Skeletal muscle tissue (tissue), 4 donors: ENCODE results near the gene RPP14. TPM values are rescaled to one million over a fixed set of nuclear protein-coding genes. Genes with fewer than 3 reads are reported as not detected.
"Not testable (repeated sequence)": the region's sequence is repeated elsewhere in the genome, so short reads cannot be mapped to it uniquely, and the experiment has no call there.

Source experiments
- H3K27ac ChIP-seq: one replicate; pipeline ENCODE4 v1.7.0; 2013; ENCODE audit warnings: mild to moderate bottlenecking, low read depth, low read length, inconsistent platforms
- H3K27me3 ChIP-seq, 3 donors: one replicate each; pipeline ENCODE4 v1.7.0; 2013; ENCODE audit warnings: low read length in 3 of 3; ENCODE audit not compliant: control insufficient read depth in 3 of 3, insufficient read depth in 3 of 3
- H3K36me3 ChIP-seq, 3 donors: one replicate each; pipeline ENCODE4 v1.7.0; 2013; ENCODE audit warnings: low read length in 3 of 3; ENCODE audit not compliant: control insufficient read depth in 3 of 3, insufficient read depth in 3 of 3
- H3K4me1 ChIP-seq, 3 donors: one replicate each; pipeline ENCODE4 v1.7.0; 2013; ENCODE audit warnings: low read length in 3 of 3, mild to moderate bottlenecking in 3 of 3; ENCODE audit not compliant: control insufficient read depth in 3 of 3, insufficient read depth in 3 of 3
- H3K4me3 ChIP-seq, 3 donors: one replicate each; pipeline ENCODE4 v1.7.0; 2013; ENCODE audit warnings: low read length in 3 of 3
- H3K9ac ChIP-seq, 3 donors: one replicate each; pipeline ENCODE4 v1.7.0; 2013; ENCODE audit warnings: low read length in 3 of 3, mild to moderate bottlenecking in 3 of 3, moderate library complexity in 2 of 3, low read depth in 1 of 3
- H3K9me3 ChIP-seq, 3 donors: one replicate each; pipeline ENCODE4 v1.7.0; 2013; ENCODE audit warnings: low read length in 3 of 3; ENCODE audit not compliant: control insufficient read depth in 3 of 3
- total RNA-seq: library from RNA; depleted of rRNA; stranded (reverse); fragments of >200 nt; gene quantifications from one replicate; pipeline ENCODE4 v1.2.3, GENCODE V29; 2014
- donor health status: Osteomylitis.

RPP14 gene
- total RNA-seq, 1 donor from 2014 or later = 20.4 TPM

GRCh38 chr3:58288964-58289613, 17.0 kb upstream of the RPP14 start:
- H3K9me3 ChIP-seq, H3K27ac ChIP-seq, H3K9ac ChIP-seq, H3K4me3 ChIP-seq, H3K27me3 ChIP-seq: not testable (repeated sequence)
- peaks cover 0 to 11% (median 10%) of the 10 kb centered on the region in 3 donors for H3K36me3 ChIP-seq
- peaks cover 3 to 22% (median 15%) of the 10 kb centered on the region in 3 donors for H3K4me1 ChIP-seq

DNA sequence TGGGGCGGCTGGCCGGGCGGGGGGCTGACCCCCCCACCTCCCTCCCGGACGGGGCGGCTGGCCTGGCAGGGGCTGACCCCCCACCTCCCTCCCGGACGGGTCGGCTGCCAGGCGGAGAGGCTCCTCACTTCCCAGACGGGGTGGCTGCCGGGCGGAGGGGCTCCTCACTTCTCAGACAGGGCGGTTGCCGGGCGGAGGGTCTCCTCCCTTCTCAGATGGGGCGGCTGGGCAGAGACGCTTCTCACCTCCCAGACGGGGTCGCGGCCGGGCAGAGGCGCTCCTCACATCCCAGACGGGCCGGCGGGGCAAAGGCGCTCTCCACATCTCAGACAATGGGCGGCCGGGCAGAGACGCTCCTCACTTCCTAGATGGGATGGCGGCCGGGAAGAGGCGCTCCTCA, 15.6 kb upstream of the RPP14 start:
- not testable (repeated sequence) for H3K27me3 ChIP-seq, H3K4me3 ChIP-seq, H3K9ac ChIP-seq, H3K27ac ChIP-seq, H3K9me3 ChIP-seq
- H3K4me1 ChIP-seq = peaks cover 3 to 18% (median 15%) of the 10 kb centered on the region in 3 donors
- H3K36me3 ChIP-seq = peaks cover 0 to 11% (median 5%) of the 10 kb centered on the region in 3 donors

DNA sequence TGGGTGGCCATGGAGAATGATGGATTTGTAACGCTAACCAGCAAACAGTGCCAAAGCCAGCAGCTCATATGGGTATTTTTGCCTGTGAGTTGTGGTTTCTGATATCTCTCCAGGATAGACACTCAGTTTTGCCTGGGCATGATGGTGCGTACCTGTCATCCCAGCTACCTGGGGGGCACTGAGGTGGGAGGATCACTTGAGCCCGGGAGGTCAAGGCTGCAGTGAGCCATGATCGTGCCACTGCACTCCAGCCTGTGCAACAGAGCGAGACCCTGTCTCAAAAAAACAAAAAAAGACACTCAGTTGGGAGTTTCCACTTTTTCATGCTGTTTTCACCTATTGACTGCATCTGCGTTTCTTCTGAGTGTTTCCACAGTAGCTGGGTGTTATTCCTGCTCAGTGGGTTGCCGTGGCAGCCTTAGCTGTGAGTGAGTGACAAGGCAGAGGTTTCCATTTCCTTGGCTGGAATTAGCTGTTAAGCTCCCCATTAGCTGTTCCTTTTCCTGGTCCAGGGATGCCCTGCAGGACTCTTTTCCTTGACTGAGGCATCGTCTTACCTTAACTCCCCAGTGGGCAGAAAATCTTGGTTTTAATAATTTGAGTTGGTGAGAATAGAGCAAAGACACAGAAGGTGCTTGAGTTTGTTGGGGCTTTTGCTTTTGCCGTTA, 14.2 kb upstream of the RPP14 start:
- Histone ChIP-seq H3K36me3 (peaks cover 0 to 8% (median 5%) of the 10 kb centered on the region in 3 donors), H3K4me3 (no peak overlapping the region), H3K9me3 (no peaks in the 10 kb centered on the region), H3K9ac (no peak overlapping the region), H3K4me1 (peaks cover 3 to 23% (median 15%) of the 10 kb centered on the region in 3 donors), H3K27me3 (no peaks in the 10 kb centered on the region), H3K27ac (no peak overlapping the region)

- peaks cover 0 to 2% (median 2%) of the 10 kb centered on the region in 3 donors for H3K36me3 ChIP-seq
- H3K4me1 ChIP-seq = peaks cover 5 to 19% (median 9%) of the 10 kb centered on the region in 3 donors
- no peaks in the 10 kb centered on the region for H3K27me3 ChIP-seq
- no peak overlapping the region for H3K9ac ChIP-seq
- H3K4me3 ChIP-seq = no peak overlapping the region
- H3K9me3 ChIP-seq = no peaks in the 10 kb centered on the region
- no peak overlapping the region for H3K27ac ChIP-seq
Observed at GRCh38 chr3:58292866-58293265, 13.2 kb upstream of the RPP14 start.

DNA sequence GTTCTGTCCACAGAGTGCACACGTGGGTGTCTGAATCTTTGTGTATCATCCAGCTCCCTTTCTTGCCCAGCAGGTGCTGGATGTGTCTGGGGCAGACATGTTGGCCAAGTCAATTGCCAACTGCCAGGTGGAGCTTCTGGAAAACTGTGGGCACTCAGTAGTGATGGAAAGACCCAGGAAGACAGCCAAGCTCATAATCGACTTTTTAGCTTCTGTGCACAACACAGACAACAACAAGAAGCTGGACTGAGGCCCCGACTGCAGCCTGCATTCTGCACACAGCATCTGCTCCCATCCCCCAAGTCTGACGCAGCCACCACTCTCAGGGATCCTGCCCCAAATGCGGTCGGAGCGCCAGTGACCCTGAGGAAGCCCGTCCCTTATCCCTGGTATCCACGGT, 12.5 kb upstream of the RPP14 start:
- Histone ChIP-seq H3K9ac (no peak overlapping the region), H3K9me3 (no peaks in the 10 kb centered on the region), H3K36me3 (no peaks in the 10 kb centered on the region), H3K4me1 (peaks cover 8 to 25% (median 8%) of the 10 kb centered on the region in 3 donors), H3K4me3 (no peak overlapping the region), H3K27ac (no peak overlapping the region), H3K27me3 (no peaks in the 10 kb centered on the region)

- Histone ChIP-seq H3K27me3 (peaks cover 0 to 4% (median 0%) of the 10 kb centered on the region in 3 donors), H3K9me3 (no peaks in the 10 kb centered on the region), H3K9ac (no peak overlapping the region), H3K4me1 (peaks cover 9 to 28% (median 9%) of the 10 kb centered on the region in 3 donors), H3K36me3 (no peaks in the 10 kb centered on the region), H3K4me3 (no peak overlapping the region), H3K27ac (no peak overlapping the region)
Observed at GRCh38 chr3:58296269-58296668, 9.8 kb upstream of the RPP14 start.

DNA sequence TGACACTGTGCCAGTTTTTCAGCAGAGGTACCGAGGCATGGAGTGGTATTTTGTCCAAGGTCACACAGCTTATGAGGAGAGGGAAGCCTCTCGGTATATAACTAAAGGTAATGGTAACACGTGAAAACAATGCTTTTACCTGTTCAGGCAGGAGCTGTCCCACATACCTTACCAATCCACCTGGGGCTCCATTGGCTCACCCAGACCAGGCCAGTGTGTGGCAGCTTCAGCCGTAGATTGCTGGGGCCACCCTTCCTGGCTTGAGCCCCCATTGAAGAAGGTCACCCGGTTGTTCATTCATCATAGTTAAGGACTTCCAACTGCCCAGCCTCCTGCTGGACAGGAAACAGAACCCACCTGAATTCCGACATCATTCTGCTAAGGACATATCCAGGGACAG, 9.2 kb upstream of the RPP14 start:
- Histone ChIP-seq H3K36me3 (no peaks in the 10 kb centered on the region), H3K27me3 (peaks cover 0 to 5% (median 0%) of the 10 kb centered on the region in 3 donors), H3K4me3 (no peak overlapping the region), H3K27ac (no peak overlapping the region), H3K4me1 (peaks cover 9 to 28% (median 9%) of the 10 kb centered on the region in 3 donors), H3K9me3 (no peaks in the 10 kb centered on the region), H3K9ac (no peak overlapping the region)

DNA sequence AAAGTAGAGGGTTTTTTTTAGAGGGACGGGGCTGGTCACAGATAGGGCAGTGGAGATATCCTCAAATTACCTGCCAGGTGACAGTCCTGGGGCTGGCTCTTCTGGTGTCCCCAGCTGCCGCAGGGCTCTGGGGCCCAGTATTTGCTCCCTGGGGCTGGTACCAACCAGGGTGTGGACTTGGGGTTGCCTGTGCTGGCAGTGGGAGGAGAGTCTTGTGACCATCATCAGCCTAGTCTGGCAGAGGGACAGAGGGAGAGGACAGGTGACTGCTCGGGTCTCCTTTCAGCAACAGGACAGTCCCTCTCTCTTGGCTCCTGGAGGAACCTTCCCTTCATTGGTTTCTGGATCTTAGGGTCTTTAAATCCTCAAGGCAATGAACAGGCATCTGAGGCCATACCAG, 7.9 kb upstream of the RPP14 start:
- Histone ChIP-seq H3K9ac (no peak overlapping the region), H3K27ac (no peak overlapping the region), H3K36me3 (no peaks in the 10 kb centered on the region), H3K27me3 (peaks cover 0 to 5% (median 0%) of the 10 kb centered on the region in 3 donors), H3K4me3 (peak overlapping the region in 1 of 3 donors; percentile 41), H3K9me3 (no peaks in the 10 kb centered on the region), H3K4me1 (peaks cover 9 to 25% (median 9%) of the 10 kb centered on the region in 3 donors)

- peaks cover 6 to 20% (median 9%) of the 10 kb centered on the region in 3 donors for H3K4me1 ChIP-seq
- H3K27me3 ChIP-seq = peaks cover 0 to 5% (median 0%) of the 10 kb centered on the region in 3 donors
- no peaks in the 10 kb centered on the region for H3K36me3 ChIP-seq
- H3K9ac ChIP-seq = no peak overlapping the region
- H3K4me3 ChIP-seq = no peak overlapping the region
- H3K9me3 ChIP-seq = no peaks in the 10 kb centered on the region
- no peak overlapping the region for H3K27ac ChIP-seq
Observed at GRCh38 chr3:58299075-58299474, 7.0 kb upstream of the RPP14 start.

DNA sequence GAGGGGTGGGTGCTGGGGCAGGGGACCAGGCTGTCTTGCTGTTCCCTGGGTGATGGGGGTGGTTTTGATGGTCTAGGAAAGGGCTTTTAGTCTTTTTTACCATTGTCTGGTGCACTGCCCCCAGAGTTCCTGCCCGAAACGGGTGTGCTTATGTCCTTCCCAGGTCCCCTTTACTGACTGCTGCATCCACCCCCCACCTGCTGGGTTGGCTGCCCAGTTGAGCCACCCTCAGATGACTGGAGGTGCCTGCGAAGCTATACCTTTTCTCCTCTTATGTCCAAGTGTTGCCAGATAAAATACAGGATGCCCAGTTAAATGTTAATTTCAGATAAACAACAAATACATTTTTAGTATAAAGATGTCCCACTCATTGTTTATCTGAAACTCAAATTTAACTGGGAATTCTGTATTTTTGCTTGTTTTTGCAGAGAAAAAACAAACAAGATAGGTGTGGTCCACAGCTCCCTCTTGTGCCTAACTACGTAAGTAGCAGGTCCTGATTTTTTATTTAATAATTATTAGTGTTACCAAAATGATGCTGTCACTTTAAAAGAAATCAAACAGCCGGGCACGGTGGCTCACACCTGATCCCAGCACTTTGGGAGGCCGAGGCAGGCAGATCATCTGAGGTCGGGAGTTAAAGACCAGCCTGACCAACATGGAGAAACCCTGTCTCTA, 6.1 kb upstream of the RPP14 start:
- no peaks in the 10 kb centered on the region for H3K9me3 ChIP-seq
- no peaks in the 10 kb centered on the region for H3K36me3 ChIP-seq
- peaks cover 6 to 19% (median 9%) of the 10 kb centered on the region in 3 donors for H3K4me1 ChIP-seq
- no peak overlapping the region for H3K27ac ChIP-seq
- H3K4me3 ChIP-seq = no peak overlapping the region
- peaks cover 0 to 5% (median 0%) of the 10 kb centered on the region in 3 donors for H3K27me3 ChIP-seq
- H3K9ac ChIP-seq = no peak overlapping the region
